RWPE2 (cell line): ENCODE results near the gene ACOXL.

Experiments used
- ATAC-seq: fragments of 200-7000 bp; cut with Tn5 transposase; 3 replicates; pipeline ENCODE4 v1.9.1; 2021; ENCODE audit warnings: low read depth
- DNase-seq: peaks from one replicate; pipeline ENCODE4 v3.0.0-alpha.2; 2020; ENCODE audit warnings: low spot score
- H3K27ac ChIP-seq: fragments of 450-650 bp; 2 replicates; pipeline ENCODE4 v1.5.1; 2017; ENCODE audit warnings: mild to moderate bottlenecking; ENCODE audit not compliant: poor library complexity, severe bottlenecking
- H3K27me3 ChIP-seq: fragments of 250-450 bp; sonication (Bioruptor Pico); 2 replicates; pipeline ENCODE4 v1.5.1; 2021; ENCODE audit warnings: mild to moderate bottlenecking, moderate library complexity; ENCODE audit not compliant: insufficient read depth, poor library complexity, severe bottlenecking
- H3K36me3 ChIP-seq: fragments of 250-450 bp; sonication (Bioruptor Pico); 2 replicates; pipeline ENCODE4 v1.5.1; 2020; ENCODE audit warnings: low read depth, mild to moderate bottlenecking, moderate library complexity
- H3K4me1 ChIP-seq: fragments of 250-450 bp; sonication (Bioruptor Pico); 2 replicates; pipeline ENCODE4 v1.5.1; 2021; ENCODE audit warnings: mild to moderate bottlenecking, moderate library complexity; ENCODE audit not compliant: insufficient read depth, poor library complexity, severe bottlenecking
- H3K4me3 ChIP-seq: fragments of 250-450 bp; sonication (Bioruptor Pico); 2 replicates; pipeline ENCODE4 v1.5.1; 2021; ENCODE audit warnings: mild to moderate bottlenecking, moderate library complexity; ENCODE audit not compliant: severe bottlenecking
- H3K9me3 ChIP-seq: fragments of 250-450 bp; sonication (Bioruptor Pico); 2 replicates; pipeline ENCODE4 v1.5.1; 2021; ENCODE audit warnings: mild to moderate bottlenecking, moderate library complexity; ENCODE audit not compliant: severe bottlenecking
- TF ChIP-seq, protein P1 (sequence below): fragments of 450-650 bp; IDR thresholded peaks from one replicate; pipeline ENCODE4 v1.5.1; 2017; ENCODE audit warnings: mild to moderate bottlenecking, moderate library complexity; ENCODE audit not compliant: poor library complexity, severe bottlenecking

ACOXL gene

DNA sequence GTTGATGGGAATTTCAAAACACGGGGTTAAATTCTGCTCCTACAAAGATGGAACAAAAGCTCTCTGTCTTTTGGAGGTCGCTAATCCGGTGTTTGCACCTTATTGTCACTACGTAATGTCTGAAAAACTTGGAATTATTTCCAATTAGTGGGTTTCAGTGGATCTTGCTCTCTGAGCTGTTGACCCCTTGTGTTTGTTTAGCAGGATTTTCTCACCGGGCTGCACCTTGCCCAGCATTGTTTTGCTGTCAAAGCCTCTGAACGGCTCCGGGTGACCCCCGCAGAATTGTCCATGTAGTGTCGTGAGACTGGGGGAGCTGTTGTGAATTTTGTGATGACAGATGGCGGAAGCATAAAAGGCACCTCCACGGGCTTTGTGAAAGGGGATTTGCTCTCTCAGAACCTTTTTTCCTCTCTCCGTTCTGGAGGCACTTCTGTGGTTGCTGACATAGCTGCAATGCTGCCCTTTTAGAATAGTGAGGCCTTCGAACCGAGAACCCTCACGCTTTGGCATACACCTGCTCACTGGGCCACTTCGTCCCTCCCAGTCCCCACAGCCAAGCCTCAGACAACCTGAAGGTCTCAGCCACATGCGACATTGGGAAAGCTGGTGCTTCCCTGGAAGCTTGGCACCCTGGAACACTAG is 129.4 kb downstream of the ACOXL start:
- H3K36me3 ChIP-seq = no peaks in the 10 kb centered on the region
- H3K9me3 ChIP-seq = no peaks in the 10 kb centered on the region
- H3K27ac ChIP-seq = no peak overlapping the region
- TF ChIP-seq, protein P1, sequence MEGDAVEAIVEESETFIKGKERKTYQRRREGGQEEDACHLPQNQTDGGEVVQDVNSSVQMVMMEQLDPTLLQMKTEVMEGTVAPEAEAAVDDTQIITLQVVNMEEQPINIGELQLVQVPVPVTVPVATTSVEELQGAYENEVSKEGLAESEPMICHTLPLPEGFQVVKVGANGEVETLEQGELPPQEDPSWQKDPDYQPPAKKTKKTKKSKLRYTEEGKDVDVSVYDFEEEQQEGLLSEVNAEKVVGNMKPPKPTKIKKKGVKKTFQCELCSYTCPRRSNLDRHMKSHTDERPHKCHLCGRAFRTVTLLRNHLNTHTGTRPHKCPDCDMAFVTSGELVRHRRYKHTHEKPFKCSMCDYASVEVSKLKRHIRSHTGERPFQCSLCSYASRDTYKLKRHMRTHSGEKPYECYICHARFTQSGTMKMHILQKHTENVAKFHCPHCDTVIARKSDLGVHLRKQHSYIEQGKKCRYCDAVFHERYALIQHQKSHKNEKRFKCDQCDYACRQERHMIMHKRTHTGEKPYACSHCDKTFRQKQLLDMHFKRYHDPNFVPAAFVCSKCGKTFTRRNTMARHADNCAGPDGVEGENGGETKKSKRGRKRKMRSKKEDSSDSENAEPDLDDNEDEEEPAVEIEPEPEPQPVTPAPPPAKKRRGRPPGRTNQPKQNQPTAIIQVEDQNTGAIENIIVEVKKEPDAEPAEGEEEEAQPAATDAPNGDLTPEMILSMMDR = no peak
- no peak for DNase-seq
- no peaks in the 10 kb centered on the region for H3K4me1 ChIP-seq
- ATAC-seq = no peak
- peaks cover 46% of the 10 kb centered on the region for H3K27me3 ChIP-seq
- no peak overlapping the region for H3K4me3 ChIP-seq

DNA sequence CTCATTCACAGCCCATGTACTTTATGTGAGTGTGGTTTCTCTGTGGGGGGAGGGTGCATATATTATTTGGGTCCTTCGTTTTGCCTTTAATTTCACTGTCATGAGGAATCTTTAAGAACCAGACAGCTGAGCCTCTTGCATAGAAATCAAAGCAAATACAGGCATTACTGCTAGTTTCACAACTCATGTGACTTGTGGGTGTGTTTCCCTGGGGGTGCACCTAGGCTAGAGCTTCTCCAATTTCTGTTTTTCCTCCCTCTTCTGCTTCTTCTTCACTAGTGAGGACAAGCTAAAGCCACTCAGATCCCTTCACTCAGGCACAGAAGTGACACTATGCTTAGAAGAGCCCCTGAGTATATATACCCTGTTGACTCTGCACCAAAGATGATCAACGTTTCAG is 131.4 kb downstream of the ACOXL start:
- Histone ChIP-seq H3K9me3 (no peaks in the 10 kb centered on the region), H3K27me3 (peaks cover 39% of the 10 kb centered on the region), H3K4me3 (no peak overlapping the region), H3K4me1 (no peaks in the 10 kb centered on the region), H3K27ac (no peak overlapping the region), H3K36me3 (no peaks in the 10 kb centered on the region)
- DNase-seq (no peak), ATAC-seq (no peak)
- TF ChIP-seq, protein P1 = no peak

DNA sequence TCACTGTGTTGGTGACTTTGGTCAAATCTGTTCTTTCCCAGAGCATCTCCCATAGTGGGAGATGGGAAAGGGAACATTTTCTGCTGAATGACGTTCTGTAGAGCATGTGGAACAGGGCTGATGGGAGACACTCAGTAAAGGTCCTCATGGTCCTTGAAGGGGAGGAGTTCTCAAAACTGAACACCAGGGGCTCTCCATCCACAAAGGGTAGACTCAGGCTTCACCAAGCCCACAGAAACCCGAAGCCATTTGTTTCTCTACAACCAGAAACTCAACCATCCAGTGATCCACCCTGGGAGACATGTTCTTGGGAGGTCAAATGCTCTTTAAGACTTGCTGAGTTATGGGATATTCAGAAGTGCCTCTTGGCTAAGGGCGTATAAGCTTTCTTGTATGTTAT is 131.8 kb downstream of the ACOXL start:
- ATAC-seq = no peak
- peaks cover 35% of the 10 kb centered on the region for H3K27me3 ChIP-seq
- no peak overlapping the region for H3K4me3 ChIP-seq

DNA sequence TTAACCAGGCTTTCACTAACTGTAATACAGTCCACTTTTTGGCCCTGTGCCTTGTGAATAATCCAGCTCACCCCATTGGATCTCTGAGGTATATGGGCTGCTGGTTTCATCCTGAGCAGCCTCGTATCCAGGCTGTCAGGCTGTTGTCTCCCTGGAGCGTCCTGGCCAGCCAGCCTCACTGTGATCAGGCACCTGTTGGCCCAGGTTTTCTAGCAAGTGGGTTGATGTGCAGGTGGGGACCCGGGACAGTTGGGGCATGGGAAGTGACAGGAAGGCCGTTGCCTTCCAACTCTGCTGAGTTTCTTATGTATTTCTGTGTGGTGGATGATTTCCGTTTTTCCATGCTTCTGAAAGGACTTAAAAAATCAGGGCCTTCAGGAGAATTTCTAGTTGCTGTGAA is 132.4 kb downstream of the ACOXL start:
- DNase-seq (no peak), ATAC-seq (no peak)
- Histone ChIP-seq H3K27ac (no peak overlapping the region), H3K27me3 (peaks cover 29% of the 10 kb centered on the region), H3K4me3 (no peak overlapping the region), H3K4me1 (no peaks in the 10 kb centered on the region), H3K36me3 (no peaks in the 10 kb centered on the region), H3K9me3 (no peaks in the 10 kb centered on the region)
- TF ChIP-seq, protein P1 = no peak

More for the DNA sequence above, 131.8 kb downstream of the ACOXL start:
- no peak overlapping the region for H3K27ac ChIP-seq
- no peaks in the 10 kb centered on the region for H3K9me3 ChIP-seq
- no peaks in the 10 kb centered on the region for H3K36me3 ChIP-seq
- TF ChIP-seq, protein P1 = no peak
- no peaks in the 10 kb centered on the region for H3K4me1 ChIP-seq
- no peak for DNase-seq

DNA sequence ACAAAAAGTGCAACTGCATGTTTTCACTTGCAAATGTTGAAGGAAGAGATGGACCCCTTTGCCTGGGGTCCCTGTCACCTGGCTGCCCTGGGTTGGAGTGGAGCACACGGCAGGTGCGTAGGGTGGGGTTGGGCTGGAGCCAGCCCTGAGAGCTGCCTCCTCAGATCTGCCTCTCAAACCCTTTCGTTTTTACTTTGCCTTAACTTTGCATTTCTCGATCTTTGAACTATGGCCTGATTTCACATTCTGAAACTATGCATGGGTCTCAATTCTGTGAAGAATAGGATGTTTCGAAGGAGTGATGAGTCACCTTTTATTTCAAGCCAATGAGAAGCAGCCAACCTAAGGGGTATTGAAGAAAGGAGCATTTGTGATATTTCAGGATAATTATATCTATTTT is 132.8 kb downstream of the ACOXL start:
- no peaks in the 10 kb centered on the region for H3K36me3 ChIP-seq
- no peak overlapping the region for H3K27ac ChIP-seq
- H3K4me3 ChIP-seq = no peak overlapping the region
- H3K4me1 ChIP-seq = no peaks in the 10 kb centered on the region
- H3K27me3 ChIP-seq = peaks cover 26% of the 10 kb centered on the region
- TF ChIP-seq, protein P1 = no peak
- ATAC-seq = no peak
- H3K9me3 ChIP-seq = no peaks in the 10 kb centered on the region
- DNase-seq = no peak
